ENCODE measurements around the gene DVL3. TPM values are rescaled to one million over a fixed set of nuclear protein-coding genes. Genes with fewer than 3 reads are reported as not detected.

The DVL3 gene
- total RNA-seq, 1 donor from 2014 or later: 39.0 TPM

DNA sequence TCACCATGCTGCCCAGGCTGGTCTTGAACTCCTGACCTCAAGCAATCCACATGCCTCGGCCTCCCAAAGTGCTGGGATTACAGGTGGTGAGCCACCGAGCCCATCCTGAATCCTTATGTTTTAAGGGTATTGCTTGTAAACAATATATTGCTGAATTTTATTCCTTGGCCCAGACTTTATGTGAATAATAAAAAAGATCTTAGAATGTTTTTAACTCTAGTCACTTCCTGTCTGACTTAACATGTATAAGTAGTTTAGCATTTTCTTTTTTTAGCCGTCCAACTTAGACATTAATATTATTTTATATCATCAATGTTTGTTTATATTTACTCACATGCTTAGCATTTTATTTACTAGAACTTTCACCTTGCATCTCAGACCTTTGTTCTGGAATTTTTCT is 29.2 kb upstream of the DVL3 start:
- Histone ChIP-seq H3K9me3 (no peaks in the 10 kb centered on the region), H3K27ac (no peak overlapping the region), H3K4me3 (no peak overlapping the region), H3K4me1 (no peaks in the 10 kb centered on the region), H3K27me3 (no peaks in the 10 kb centered on the region), H3K36me3 (no peaks in the 10 kb centered on the region)
- DNase-seq (ENCODE audit: extremely low spot score in 2 of 2): no peak
- intact Hi-C loops (cut with DNase I): no loop called here
- TF ChIP-seq POLR2A (IDR thresholded peaks at IDR 0.05) (no peak), CTCF (IDR thresholded peaks at IDR 0.05) (no peak), POLR2AphosphoS5 (IDR thresholded peaks at IDR 0.05; ENCODE audit: insufficient read depth in 1 of 2, low read depth in 1 of 2) (no peak)

DNA sequence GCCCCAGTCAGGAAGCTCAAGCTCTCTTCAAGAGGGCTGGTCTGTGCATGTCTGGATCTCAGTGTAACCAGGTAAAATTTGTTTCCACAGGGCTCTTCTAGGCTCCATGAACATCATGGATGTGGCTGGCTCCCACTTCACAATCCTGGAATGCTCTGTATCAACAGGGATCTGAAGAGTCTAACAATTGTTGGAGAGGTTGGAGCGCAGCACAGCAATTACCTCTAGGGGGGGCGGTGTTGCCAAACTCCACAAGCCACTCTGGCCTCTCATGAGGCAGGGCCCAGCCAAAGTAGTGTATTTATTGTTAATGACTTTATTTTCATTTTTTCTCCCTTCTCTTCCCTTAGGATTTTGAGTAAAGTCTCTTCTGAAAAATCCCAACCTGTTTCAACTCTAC is 26.2 kb upstream of the DVL3 start:
- intact Hi-C loops (cut with DNase I): no loop called here
- Histone ChIP-seq H3K4me3 (no peak overlapping the region), H3K36me3 (no peaks in the 10 kb centered on the region), H3K27me3 (no peaks in the 10 kb centered on the region), H3K4me1 (peaks cover 10% of the 10 kb centered on the region), H3K9me3 (no peaks in the 10 kb centered on the region), H3K27ac (no peak overlapping the region)
- no peak for TF ChIP-seq CTCF (IDR thresholded peaks at IDR 0.05)
- no peak for TF ChIP-seq POLR2A (IDR thresholded peaks at IDR 0.05)
- no peak for TF ChIP-seq POLR2AphosphoS5 (IDR thresholded peaks at IDR 0.05; ENCODE audit: insufficient read depth in 1 of 2, low read depth in 1 of 2)
- no peak for DNase-seq (ENCODE audit: extremely low spot score in 2 of 2)

DNA sequence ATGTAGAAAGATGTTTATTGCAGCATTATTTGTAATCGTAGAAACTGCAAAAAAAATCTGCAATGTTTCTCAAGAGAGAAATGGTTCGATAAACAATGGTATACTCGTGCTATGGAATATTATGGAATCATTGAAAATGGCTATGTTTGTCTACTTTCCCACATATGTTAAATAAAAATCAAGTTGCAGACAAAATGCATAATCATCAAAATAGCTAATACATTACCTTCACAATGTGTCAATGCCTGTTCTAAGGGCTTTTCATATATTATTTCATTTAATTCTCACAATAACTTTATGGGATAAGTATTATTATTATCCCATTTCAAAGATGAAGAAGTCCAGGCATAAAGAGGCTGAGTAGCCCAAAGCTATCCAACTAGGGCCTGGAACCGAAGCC is 22.2 kb upstream of the DVL3 start:
- Histone ChIP-seq H3K27ac (no peak overlapping the region), H3K27me3 (no peaks in the 10 kb centered on the region), H3K9me3 (no peaks in the 10 kb centered on the region), H3K4me1 (peaks cover 31% of the 10 kb centered on the region), H3K36me3 (no peaks in the 10 kb centered on the region), H3K4me3 (no peak overlapping the region)
- intact Hi-C loops (cut with DNase I): no loop called here
- no peak for DNase-seq (ENCODE audit: extremely low spot score in 2 of 2)
- TF ChIP-seq CTCF (IDR thresholded peaks at IDR 0.05) (no peak), POLR2A (IDR thresholded peaks at IDR 0.05) (no peak), POLR2AphosphoS5 (IDR thresholded peaks at IDR 0.05; ENCODE audit: insufficient read depth in 1 of 2, low read depth in 1 of 2) (no peak)

- no peaks in the 10 kb centered on the region for H3K9me3 ChIP-seq
- TF ChIP-seq POLR2AphosphoS5 (IDR thresholded peaks at IDR 0.05; ENCODE audit: insufficient read depth in 1 of 2, low read depth in 1 of 2): peak; percentile 64 to 68
- TF ChIP-seq POLR2A (IDR thresholded peaks at IDR 0.05): no peak
- H3K4me3 ChIP-seq: peak overlapping the region; percentile 80 to 89
- intact Hi-C loops (cut with DNase I): loop anchor here (2.0 kb wide), 1 partner anchor 115 kb away; the partner anchor contains the start of genes ALG3 and EEF1AKMT4
- peaks cover 31% of the 10 kb centered on the region for H3K4me1 ChIP-seq
- H3K36me3 ChIP-seq: peaks cover 0 to 5% of the 10 kb centered on the region in 2 donors
- peak overlapping the region; percentile 91 for H3K27ac ChIP-seq
- peak in 1 of 2 donors; percentile 91 for DNase-seq (ENCODE audit: extremely low spot score in 2 of 2)
- H3K27me3 ChIP-seq: no peaks in the 10 kb centered on the region
Observed at GRCh38 chr3:184133840-184134745, 21.1 kb upstream of the DVL3 start.

- DNase-seq (ENCODE audit: extremely low spot score in 2 of 2): no peak
- no peaks in the 10 kb centered on the region for H3K9me3 ChIP-seq
- TF ChIP-seq POLR2AphosphoS5 (IDR thresholded peaks at IDR 0.05; ENCODE audit: insufficient read depth in 1 of 2, low read depth in 1 of 2) (no peak), CTCF (IDR thresholded peaks at IDR 0.05) (no peak), POLR2A (IDR thresholded peaks at IDR 0.05) (no peak)
- peak overlapping the region; percentile 80 to 89 for H3K4me3 ChIP-seq
- H3K27ac ChIP-seq: peak overlapping the region; percentile 91
- intact Hi-C loops (cut with DNase I): loop anchor here (2.0 to 5.0 kb wide), 2 partner anchors 53 to 114 kb away; partner anchors contain the start of genes ABCF3, ALG3 and EEF1AKMT4
- H3K36me3 ChIP-seq: peaks cover 0 to 9% of the 10 kb centered on the region in 2 donors
- peaks cover 31% of the 10 kb centered on the region for H3K4me1 ChIP-seq
- H3K27me3 ChIP-seq: no peaks in the 10 kb centered on the region
Observed at GRCh38 chr3:184134746-184135148, 20.4 kb upstream of the DVL3 start.
